ENCODE data around the gene RSKR.
"Not testable (repeated sequence)": the region's sequence is repeated elsewhere in the genome, so short reads cannot be mapped to it uniquely, and the experiment has no call there.

Gene RSKR, protein sequence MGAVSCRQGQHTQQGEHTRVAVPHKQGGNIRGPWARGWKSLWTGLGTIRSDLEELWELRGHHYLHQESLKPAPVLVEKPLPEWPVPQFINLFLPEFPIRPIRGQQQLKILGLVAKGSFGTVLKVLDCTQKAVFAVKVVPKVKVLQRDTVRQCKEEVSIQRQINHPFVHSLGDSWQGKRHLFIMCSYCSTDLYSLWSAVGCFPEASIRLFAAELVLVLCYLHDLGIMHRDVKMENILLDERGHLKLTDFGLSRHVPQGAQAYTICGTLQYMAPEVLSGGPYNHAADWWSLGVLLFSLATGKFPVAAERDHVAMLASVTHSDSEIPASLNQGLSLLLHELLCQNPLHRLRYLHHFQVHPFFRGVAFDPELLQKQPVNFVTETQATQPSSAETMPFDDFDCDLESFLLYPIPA

DNA sequence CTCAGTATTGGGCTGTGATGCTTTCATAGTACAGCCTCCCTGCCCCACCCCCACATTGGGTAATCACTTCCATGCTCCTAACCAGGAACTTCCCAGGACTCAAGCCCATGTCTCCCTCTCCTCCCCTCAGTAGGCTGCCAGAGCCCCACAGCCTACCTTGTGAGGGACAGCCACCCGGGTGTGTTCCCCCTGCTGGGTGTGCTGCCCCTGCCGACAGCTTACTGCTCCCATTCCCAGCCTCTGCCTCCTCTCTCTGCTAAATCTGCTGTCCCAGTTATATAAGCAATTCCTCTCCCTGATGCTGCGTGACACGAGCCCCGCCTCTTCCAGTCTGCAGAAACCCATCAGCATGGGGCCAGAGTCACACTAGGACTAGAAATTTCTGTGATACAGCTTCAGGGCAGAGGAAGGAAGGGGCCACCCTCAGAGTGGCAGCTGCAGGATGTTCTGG lies at the start of gene RSKR:
Gene RSKR, minus strand, starts transcription at position 255 of the 451 bp plus-strand sequence. Its CDS starts 24 bp downstream, at position 231.
- no peak for DNase-seq

DNA sequence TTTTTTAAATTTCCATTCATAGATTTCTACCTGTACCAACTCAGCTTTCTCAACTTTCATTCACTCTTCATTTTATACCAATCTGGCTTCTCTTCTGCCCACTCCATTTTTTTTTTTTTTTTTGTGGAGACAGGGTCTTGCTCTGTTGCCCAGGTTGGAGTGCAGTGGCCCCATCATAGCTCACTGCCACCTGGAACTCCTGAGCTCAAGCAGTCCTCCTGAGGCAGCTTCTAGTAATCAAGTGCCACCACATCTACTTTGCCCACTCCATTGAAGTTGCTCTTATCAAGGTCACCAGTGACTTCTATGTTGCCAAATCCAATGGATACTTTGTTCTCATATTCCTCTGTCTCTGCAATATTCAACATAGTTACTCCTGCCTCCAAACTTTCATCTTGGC lies 49.7 kb upstream of the RSKR start:
- DNase-seq, result no peak

DNA sequence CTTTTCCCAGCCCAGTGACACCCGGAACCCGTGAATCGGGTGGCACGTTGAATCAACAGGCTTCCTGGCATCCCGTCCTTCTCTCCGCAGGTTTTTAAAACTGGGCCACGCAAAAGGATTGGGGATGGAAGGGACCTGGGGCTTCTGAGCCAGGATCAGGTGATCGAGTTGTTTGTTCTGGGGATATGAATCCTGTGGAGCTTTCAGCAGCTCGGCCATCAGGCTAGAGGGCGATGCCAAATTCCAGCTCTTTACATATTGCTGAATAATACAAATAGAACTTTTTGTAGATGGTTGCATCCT lies 48.5 kb upstream of the RSKR start:
- DNase-seq, result no peak

DNA sequence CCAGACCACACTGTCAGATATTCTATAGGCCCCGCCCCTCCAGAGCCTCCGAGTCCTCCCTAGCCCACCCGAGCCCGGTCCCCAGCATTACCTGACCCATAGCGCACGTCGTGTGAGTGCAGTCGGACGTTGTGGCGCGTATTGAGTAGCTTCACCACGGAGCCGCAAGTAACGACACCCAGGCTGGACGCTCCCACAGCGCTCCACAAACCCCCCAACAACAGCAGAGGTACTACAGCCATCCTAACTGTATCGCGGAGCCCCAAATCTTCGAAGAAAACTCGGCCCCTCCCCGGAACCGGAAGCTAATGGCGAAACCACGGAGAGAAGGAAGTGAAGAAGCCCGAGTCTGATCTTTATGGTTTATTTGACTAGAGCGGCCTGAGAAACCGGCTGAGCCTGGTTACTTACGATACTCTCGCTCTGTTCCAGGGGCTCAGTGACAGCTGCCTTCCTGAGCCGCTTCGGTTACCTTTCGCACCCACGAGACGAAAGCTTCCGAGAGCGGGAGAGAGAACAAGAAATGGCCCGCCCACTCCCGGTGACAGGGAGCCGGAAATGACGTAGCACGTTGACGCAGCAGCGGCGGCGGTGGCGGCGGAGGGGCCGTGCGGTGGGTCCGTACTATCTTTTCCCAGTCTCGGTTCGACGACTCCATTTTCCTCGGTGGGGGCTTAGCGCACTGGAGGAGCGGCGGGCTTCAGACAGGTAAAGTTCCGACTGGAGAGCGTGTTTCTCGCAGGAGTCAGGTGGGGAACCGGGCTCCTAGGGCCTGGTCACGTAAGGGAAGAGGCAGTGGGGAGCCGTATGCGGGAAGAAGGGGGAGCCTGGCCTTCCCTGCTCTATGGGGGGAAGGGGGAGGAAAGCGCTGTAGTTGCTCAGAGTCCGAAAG lies 47.9 kb upstream of the RSKR start, which contains the start of the genes SDF2 and SUPT6H:
Gene SDF2, minus strand, starts transcription at position 272 of the 892 bp plus-strand sequence. Its CDS starts 30 bp downstream, at position 242.
Gene SUPT6H, plus strand, starts transcription at position 571 of the 892 bp plus-strand sequence. CDS start 11,197 bp downstream, outside the sequence.
- peak; percentile 91 for DNase-seq

DNA sequence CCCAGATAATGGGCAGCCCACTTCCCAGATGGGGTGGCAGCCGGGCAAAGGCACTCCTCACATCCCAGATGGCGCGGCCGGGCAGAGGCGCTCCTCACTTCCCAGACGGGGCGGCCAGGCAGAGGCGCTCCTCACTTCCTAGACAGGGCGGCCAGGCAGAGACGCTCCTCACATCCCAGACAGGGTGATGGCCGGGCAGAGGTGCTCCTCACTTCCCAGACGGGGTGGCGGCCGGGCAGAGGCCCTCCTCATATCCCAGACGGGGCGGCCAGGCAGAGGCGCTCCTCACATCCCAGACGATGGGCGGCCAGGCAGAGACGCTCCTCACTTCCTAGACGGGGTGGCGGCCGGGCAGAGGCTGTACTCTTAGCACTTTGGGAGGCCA lies 45.5 kb upstream of the RSKR start:
- DNase-seq, result not testable (repeated sequence)

DNA sequence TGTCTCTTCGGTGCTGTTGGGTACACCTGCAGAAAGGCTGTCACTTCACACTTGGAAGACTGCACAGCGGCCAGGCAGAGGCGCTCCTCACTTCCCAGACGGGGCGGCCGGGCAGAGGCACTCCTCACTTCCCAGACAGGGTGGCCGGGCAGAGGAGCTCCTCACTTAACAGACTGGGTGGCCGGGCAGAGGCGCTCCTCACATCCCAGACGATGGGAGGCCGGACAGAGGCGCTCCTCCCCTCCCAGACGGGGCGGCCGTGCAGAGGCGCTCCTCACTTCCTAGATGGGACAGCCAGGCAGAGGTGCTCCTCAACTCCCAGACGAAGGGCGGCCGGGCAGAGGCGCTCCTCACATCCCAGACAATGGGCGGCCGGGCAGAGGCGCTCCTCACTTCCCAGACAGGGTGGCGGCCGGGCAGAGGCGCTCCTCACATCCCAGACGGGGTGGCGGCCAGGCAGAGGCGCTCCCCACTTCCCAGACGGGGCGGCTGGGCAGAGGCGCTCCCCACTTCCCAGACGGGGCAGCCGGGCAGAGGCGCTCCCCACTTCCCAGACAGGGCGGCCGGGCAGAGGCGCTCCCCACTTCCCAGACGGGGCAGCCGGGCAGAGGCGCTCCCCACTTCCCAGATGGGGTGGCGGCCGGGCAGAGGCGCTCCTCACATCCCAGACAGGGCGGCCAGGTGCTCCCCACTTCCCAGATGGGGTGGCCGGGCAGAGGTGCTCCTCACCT lies 44.9 kb upstream of the RSKR start:
- DNase-seq, result not testable (repeated sequence)

DNA sequence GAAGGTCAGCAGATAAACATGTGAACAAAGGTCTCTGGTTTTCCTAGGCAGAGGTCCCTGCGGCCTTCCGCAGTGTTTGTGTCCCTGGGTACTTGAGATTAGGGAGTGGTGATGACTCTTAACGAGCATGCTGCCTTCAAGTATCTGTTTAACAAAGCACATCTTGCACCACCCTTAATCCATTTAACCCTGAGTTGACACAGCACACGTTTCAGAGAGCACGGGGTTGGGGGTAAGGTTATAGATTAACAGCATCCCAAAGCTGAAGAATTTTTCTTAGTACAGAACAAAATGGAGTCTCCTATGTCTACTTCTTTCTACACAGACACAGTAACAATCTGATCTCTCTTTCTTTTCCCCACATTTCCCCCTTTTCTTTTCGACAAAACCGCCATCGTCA lies 44.4 kb upstream of the RSKR start:
- DNase-seq, result not testable (repeated sequence)

DNA sequence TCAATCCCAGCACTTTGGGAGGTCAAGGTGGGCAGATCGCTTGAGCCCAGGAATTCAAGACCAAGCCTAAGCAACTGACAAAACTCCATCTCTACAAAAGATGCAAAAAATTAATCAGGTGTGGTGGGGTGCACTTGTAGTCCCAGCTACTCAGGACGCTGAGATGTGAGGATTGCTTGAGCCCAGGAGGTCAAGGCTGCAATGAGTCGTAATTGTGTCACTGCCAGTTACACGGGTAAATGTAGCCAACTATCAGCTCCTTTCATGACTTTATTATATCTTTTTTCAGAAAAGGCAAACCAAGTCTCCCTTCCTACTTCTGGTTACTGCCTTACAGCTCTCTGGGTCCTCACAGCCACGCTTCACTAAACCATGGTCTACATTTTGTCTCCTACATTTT lies 43.8 kb upstream of the RSKR start:
- no peak for DNase-seq

DNA sequence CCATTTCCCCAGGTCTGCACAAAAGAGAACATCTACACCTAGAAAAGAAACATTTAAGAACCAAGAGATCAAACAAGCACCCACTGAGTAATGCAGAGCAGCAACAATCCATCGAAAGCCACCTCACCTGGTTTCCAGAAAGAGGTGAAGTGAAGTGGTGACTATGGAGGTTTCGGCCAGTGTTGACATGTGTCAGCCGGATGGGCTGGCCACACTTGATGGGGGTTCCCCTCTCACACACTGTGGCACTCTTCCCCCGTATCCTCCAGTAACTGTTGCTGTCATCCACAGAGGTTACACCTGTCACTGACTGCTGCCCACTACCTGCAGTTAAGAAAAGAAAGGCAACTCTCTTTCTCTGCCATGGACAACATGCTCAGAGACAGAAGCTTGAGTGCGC lies 41.2 kb upstream of the RSKR start:
- no peak for DNase-seq

DNA sequence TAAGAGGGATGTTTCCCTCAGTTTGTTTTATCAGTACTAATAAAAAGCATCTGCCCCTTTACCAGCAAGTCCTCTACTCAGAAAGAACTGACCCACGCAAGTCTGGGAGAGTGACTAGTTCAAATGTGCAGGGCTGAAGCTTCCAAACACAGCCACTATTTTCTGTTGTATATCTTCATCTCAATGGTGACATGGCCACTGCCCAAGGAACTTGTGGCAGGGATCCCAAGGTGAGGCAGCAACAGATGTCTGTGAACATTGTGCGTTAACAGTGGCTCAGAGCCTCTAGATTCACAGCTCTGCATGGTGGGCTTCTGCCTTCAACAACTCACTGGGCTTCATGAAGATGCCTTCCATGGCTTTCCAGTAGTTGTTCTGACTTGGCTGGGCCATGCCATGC lies 34.7 kb upstream of the RSKR start:
- DNase-seq, result no peak

DNA sequence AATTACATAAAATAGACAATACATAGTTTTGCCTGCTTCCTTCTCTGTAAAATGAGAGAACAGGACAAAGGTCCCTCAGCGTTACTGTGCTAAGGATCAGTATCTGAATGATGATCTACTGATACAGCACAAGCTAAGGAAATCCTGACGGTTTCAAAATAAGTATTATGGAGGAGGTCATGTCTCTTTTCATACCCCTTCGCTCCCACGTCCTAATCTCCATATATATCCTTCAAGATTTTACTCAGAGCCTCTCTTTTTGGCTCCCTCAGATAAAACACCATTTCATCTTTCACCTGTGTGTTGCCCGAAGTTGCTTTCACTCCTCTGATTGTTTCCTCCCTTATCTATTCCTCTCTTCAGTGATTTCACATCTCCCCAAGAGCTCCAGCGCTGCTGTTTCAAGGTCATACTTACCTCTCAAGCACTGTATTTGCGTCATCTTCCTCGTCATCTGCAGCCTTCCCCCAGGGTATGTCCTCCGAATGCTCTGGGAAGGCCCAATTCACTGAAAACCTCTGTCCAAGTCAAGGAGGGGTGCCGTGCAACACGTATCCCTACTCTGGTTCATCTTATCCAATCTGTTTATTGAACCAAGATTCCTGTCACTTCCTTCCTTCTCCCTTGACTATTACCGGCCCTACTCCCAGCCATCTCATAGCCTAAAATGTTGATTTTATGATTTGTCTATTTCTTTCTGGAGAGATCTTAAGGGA lies 32.2 kb upstream of the RSKR start:
- DNase-seq, result no peak

DNA sequence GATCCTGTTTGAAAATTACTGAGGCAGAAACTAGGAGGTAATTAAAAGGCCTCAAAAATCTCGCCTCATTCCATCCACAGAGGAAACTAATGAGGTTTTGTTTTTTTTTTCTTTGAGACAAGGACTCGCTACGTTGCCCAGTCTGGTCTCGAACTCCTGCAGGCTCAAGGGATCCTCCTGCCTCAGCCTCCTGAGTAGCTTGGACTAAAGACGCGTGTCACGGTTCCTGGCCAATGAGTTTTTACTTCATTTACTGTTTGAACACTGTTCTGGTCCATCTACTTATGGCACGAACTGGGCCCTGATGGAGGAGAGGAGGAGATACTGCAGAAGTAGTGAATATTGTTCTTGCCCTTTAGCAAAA lies 31.6 kb upstream of the RSKR start:
- no peak for DNase-seq

DNA sequence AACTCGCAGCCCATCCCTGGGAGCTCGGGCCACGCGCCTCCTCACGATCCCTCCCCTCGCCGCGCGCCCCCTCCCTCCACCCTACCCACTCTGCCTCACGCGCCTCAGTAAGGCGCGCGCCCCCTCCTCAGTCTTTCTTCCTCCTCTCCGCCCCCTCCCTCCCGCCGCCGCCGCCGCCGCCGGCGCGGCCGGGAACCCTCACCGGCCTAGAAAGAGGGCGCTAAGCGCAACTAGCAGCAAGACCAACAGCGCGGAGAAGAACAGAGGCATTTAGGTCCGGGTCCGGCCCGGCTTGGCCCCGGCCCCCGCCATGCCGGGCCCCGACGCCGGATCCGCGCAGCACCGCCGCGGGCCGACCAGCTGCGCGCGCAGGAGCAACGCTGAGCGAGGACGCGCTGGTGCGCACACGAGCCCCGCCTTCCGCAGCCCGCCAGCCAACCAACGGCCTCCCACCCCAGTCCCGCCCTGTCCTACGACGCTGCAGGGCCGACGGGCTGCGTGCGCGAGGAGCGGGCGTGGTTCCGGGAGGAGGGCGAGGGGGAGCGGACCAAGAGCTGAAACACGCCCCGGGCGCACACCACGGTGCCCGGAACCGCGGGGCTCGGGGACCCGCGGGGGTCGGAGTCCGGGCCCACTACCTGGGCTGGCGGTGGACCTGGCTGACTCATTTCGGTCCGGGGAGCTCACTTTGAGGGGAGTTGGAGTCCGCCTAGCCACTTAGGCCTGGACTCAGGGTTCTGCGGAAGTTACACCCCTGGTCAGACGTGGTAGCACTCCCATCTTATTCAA lies 31.0 kb upstream of the RSKR start, which contains the start of gene BLTP2:
Gene BLTP2, minus strand, starts transcription at position 372 of the 789 bp plus-strand sequence. Its CDS starts 102 bp downstream, at position 270.
- peak; percentile 96 for DNase-seq

DNA sequence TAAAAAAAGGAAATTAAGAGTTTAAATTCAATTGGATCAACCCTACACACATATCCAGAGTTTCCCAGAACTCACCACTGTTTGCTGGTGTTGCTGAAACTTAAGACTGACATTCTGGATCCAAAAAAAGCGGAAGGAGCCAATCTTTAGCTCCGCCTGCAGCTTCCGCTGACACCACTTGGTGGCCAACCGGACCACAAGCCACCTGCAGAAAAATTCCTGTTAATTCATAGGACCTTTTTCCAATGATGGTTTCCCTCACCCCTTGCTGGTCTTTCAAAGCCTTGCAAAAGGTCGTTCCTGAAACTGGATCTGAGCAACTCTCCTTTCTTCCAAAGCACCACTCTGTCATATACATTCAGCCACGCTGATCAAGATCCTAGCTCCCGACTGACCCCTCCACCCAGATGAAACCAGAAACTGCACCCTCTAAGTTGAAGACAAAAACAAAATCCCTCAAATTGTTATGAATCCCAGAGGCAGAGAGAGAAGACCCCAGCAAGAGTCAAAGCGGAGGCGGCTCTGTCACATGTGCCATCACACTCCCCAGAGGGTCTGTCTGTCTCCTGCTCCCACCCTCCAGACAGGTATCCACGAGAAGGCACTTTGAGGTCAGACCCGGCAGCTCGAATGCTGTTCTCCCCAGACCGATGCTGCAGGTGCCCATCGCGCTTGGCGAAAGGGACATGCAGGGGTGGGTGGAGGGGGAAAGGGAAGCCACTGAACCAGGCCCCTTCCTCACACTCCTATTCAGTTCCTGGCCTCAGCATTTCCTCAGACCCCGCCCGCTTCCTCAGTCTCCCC lies 30.2 kb upstream of the RSKR start:
- DNase-seq, result no peak

DNA sequence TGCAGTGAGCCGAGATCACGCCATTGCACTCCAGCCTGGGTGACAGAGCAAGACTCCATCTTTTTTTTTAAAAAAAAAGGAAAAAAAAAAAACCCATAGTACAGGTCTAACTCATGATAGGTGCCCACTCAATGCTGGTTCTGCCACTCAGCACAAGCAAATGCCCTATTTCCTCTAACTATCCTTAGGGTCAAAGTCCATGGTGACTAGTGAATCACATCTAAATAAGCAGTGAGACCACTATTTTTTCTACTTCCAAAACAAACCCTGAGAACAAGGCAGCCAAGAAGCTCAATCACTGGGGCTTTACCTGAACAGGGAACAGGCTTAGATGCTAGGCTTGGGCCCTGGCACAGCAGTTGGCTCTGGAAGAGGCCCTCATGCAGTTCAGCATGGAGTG lies 27.6 kb upstream of the RSKR start:
- no peak for DNase-seq

DNA sequence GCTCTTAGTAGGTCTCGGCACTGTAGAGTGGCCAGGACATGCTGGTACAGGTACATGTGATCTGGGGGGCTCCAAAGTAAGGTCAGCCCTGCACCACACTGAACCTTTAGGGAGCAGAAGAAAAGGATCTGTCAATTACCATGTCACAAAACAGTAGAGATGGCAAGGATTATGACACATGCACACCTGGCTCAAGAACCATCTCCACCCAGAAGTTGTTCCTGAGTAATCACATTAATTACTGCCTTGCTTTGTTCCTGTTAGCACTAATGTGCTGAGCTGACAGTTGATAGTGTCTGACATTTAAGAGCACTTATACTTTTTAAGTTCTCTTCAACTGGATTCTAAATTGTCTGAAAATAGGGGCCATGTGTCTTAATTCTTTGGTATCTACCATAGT lies 21.5 kb upstream of the RSKR start:
- DNase-seq, result no peak

DNA sequence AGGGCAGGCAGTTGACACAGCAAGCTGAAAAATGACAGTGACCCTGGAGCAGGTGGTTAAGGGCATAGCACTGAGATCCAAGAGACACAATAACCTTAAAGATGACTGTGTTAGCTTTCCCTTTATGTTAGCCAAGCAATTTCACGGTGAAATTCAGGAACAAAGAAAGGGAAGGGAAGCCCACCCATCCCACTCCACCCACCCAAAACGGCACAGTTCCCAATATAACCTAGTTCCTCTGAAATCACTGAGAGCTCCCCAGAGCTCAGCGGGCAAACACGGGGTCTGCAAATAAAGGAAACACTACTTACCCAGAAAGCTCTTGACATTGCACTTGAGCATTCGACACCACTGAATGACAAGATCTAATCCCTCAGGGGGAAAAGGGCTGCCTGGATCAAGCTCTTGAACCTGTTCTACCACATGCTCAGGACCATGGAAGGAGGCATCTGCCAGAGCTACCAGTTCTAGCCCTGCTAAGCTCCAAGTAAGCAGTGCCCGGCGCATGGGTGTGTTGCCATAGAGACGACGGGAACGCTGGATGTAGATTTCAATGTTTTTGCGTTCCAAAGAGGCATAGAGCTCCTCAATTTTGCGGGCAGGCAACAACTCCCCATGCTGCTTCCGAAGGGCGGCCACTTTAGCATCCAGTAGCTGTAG lies 20.4 kb upstream of the RSKR start:
- no peak for DNase-seq

DNA sequence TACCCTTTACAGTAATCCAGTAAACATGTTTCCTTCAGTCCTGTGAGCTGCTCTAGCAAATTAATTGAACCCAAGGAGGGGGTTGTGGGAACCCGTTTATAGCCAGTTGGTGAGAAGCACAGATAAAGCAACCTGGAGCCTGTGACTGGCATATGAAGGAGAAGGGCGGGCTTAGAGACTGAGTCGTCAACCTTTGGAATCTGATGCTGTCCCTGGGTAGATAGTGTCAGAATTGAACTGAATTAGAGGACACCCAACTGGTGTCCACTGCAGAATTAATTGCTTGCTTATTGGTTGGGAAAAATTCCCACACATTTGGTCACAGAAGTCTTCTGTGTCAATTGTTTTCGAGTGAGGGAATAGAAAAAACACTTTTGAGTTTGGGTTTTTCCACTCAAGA lies 12.8 kb upstream of the RSKR start:
- DNase-seq, result no peak

DNA sequence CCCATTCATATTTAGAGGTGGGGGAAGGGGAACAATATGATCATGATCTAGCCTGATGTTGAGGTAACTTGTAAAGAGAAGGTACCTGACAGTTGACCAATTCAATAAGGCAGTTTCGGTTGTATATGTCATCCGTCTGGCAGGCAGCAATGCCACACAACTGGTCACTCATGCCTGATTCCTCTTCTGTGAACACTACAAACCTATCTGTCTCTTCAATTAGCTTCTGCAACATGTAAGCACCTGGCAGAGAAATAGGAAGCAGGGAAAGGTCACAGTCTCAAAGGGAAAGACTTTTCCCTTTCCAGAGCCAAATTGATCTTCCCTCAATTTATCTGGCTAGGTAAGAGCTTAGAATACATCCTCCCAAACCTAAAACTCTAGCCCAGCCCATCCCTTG lies 10.2 kb upstream of the RSKR start:
- DNase-seq, result no peak

DNA sequence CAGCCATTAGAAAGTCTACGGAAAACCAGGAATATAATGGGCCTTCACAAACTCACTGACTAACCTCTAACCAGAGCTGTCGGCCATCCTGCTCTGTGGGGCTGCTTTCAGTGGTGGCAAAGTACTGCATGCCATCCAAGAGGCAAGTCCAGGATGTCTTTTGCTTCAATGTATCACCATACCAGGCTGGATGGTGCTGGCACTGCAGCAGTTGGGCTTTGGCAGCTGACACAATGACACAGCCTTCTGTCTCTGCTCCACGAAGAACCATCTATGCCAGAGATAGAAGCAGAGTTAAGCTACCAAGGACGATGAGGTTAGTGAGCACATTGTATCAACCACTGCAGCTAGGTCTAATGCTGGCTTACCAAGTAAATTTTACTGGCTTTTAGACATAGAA lies 9.7 kb upstream of the RSKR start:
- no peak for DNase-seq

Measured in activated effector memory CD4-positive, alpha-beta T cell treated with Interleukin-2 at 50 U/mL for 16 hours (primary cell).